ENCODE measurements around the gene HOMER2.
"Not testable (repeated sequence)": the region's sequence is repeated elsewhere in the genome, so short reads cannot be mapped to it uniquely, and the experiment has no call there.

The HOMER2 gene
- total RNA-seq: 1.5 to 7.7 (median 4.2) reads per million in 18 experiments

DNA sequence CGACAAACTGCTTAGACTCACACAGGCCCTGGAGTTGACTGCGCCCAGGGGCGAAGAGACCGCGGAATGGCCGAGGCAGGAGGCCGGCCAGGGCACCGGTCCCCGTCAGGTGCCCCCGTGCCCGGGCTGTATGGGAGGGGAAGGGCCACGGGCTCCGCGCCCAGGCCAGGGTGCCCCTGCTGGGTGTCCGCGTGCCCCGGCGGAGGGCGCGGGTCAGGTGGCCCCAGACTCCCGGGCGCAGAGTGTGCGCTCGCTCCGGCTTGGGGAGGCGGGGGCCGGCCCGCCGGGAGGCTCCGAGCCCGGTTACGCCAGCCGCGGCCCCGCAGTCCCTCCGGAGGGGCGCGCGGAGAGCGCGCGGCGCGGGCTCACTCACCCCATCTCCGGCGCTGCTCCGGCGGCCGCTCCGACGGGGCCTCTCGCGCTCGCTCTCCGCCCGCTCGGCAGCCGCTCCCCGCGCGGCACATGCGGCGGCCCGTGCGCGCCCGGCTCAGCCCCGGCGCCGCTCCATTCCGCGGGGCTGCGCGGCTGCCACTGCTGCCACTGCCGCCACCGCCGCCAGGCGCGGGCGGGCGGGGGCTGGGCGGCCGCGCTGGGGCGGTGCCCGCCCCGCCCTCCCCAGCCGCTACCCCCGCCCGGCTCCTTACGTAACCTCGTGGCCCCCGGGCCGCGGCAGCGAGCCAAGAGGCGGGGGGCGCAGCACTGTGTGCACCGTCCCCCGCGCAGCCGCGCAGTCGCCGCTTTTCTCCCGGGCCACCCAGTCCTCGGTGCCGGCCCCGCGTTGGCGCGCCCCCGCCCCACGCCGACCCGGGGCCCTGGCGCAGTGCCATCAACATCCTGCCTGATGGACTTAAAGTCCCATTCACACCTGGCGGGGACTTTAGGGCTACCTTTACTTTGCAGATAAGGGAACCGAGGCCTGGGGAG, at the start of gene HOMER2:
Gene HOMER2 (minus strand): TSS at position 563 of the 924 bp plus-strand sequence. CDS start 185 bp downstream, at position 378.
- DNase-seq: no peak

DNA sequence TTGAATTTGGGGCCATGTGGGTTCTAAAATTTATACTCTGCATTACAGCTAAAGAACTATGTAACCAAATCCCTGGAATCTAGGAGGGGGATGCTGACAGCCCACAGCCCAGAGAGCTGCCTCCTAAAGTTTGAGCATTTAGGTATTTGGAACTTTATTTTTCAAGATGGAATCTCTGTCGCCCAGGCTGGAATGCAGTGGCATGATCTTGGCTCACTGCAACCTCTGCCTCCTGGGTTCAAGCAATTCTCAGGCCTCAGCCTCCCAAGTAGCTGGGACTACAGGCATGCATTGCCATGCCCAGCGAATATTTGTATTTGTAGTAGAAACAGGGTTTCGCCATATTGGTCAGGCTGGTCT, 48.1 kb upstream of the HOMER2 start:
- not testable (repeated sequence) for DNase-seq

DNA sequence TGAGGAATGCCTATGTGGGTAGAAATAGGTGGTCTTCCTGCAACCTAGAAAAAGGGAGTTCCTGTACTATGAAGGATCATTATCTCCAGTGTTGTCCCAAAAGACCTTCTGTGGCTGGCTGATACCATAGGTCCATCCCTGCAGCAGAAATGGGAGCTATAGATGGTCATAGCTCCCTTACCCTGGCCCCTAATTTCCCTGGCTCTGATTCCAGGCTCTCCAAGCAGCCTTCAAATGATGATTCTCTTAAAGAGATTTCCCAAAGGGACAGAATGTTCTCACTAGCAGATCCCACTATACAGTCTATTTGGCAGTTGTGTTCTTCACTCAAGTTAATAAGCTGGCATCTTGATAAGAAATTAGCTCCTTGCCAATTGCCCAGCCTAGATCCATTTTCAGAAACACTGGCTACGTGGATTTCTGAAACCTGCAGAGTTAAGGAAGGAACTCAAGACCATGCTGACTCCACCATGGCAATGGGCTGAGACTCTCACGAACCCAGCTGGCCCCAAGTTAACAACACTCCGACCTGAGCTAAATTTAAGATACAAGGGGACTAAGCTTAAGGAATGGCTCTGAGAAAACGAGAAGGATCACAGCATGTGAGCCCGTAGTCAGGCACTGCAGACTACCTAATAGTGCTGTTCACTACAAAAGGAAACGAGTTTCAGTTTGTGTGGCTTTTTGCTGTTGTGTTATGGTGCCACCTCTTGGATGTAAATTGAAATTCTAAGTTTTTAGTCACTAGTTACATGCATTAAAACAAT, 47.6 kb upstream of the HOMER2 start:
- DNase-seq: peak; percentile 70 to 77

DNA sequence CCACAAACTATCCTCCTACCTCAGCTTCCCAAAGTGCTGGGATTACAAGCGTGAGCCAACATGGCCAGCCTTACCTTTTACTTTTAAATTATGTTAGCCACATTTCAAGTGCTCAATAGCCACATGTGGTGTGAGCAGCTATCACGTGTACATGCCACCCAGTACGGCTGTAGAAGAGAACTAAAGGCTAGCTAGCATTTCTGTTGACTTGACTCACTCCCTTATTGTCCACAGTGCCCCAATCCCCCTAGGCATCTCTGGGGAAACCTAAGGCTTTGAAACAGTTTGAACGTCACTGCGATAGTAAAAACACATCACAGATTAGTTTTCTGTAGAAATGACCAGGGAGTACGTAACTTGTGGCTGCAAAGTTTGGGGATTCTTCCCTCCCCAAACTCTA, 46.9 kb upstream of the HOMER2 start:
- DNase-seq: no peak

DNA sequence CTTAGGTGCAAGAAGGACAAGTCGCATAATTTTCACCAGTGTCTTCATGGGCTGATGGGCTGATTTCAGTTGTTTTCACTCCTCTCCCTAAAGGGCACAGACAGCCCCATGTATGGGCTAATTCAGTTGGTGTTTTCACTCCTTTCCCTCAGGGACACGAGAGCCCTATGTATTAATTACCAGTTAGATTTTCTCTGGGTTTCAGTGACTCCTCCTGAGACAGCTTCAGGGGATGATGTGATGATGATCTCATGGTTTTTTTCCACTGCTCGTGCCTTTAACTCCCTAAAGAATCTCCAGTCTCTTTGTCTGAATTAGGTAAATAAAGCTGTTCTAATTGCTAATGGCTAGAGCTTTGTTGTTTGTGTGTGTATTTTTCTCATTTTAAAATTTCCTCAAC, 43.4 kb upstream of the HOMER2 start:
- no peak for DNase-seq

DNA sequence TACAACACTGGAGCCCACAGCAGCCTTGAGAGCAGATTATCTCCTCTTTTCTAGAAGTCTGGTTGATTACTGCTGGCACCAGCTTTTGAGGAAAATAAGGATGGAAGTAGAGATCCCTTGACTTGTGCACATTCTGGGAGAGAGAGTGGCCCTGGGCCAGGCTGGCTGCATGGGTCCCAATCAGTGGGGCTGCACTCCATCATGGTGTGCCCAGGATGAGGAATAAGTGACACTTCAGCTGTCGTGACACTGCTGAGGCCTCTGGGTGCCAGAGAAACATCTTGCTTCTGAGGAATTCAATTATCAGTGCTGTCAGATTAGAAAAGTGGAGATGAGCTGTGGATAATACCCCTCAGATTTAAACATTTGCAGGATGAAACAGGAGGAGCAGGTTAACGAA, 42.6 kb upstream of the HOMER2 start:
- DNase-seq: no peak

DNA sequence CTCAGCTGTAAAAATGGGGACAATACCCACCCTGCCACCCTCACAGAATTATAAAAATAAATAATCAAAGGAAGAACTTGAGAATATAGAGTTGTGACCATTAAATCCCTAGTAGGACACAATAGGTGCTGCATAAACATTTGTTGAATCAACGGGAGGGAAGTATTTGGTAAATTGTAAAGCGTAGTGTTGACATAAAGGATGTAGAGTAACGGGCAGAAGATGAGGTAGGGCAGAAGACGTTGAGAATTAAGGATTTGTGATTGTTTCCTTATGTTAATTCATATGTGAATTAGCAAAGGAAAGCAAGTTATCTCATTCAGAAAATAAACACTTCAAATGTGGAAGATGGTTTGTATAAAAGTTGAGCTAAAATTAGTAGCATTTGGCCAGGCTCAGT, 40.6 kb upstream of the HOMER2 start:
- no peak for DNase-seq

DNA sequence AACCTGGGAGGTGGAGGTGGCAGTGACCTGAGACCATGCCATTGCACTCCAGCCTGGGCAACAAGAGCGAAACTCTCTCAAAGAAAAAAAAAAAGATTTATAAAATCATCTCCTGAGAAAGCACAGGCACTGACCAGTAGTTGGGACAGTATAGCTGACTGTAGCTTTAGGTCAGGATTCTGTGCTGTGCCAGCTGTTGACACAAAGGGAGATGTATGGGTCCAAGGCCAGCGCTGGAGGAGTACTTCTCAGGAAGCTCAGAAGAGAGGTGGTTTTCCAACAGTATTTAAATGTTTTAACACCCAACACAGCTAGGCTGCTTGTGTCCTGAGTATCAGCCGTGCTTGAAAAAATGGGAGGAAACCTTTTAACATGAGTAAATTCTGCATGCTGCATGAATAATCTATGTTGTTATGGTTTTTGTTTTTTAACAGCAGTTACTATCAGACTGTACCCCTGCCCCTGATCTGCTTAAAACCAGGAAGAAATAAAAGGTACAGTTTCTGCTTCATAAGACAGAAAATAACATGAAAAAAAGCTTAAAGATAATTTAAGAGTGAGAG, 40.0 kb upstream of the HOMER2 start:
- no peak for DNase-seq

DNA sequence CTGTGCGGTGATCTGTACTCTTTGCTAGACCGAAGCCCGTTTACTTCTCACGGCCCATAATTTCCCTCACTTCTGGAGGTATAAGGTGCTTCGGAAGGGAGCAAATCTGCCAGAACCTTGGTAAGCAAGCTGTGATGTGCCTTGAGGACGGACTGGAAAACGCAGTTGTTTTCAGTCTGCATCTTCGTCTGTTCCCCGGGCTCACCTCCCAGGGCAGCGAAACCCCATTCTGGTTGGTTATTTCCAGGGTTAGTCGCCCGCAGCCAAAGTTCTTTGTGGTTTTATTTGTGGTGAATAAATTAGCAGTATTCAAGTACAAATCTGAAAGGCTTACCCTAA, 33.9 kb upstream of the HOMER2 start:
- peak; percentile 5 to 23 for DNase-seq

DNA sequence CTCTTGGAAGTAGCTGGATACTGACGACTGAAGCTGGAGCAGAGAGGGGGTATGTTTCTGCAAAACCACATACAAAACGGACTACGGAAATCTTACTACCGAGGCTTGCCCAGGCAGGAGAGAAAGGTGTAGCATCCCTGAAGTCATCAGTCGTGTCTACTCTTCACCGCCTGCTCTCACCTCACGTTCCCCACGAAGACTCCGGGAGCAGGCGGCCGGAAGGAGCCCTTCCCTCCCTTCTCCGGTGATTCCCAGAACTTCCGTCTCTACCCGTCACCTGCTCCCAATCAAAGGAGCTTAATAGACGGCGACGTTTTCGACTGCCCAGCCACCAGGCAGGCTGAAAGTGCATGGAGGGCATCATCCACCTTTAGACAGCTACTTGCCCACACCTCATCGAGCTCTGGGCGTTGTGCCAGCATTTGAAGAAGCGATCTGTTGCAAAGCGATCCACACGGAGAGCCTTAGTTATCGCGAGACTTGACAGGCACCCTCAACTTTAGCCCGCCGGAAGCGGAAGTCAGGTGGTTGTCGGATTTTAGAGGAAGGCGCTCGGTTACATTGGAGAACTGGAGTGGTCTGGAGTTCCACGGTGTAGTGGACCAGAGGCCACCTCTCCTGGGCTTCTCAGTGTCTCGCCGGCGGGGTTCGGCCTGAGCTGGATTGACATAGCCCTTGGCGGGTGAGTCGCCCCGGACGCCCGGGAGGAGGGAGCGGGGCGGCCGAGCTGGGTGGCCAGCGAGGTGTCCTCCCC, 33.3 kb upstream of the HOMER2 start, which contains the start of gene RAMAC:
Gene RAMAC (plus strand): TSS at position 523 of the 754 bp plus-strand sequence. CDS start 2,809 bp downstream, outside the sequence.
- DNase-seq: peak; percentile 96 to 97

DNA sequence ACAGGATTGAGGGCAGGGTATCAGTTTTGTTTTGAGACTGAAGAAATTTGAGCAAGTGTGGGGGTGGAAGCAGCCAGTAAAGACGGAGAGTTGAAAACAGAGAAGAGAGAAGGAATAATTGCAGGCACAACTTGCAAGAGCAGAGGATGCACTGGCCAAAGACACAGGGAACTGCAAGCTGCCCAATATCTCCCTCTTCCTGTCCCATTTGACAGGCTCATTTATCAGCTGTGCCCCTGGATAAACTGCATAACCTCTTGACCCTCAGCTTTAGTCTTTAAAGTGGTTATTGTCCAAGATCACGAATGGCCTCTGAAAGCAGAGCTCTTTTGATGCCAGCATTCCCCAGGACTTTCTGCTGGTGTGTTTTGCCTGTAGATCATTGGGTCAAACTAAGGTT, 28.5 kb upstream of the HOMER2 start:
- DNase-seq: no peak

DNA sequence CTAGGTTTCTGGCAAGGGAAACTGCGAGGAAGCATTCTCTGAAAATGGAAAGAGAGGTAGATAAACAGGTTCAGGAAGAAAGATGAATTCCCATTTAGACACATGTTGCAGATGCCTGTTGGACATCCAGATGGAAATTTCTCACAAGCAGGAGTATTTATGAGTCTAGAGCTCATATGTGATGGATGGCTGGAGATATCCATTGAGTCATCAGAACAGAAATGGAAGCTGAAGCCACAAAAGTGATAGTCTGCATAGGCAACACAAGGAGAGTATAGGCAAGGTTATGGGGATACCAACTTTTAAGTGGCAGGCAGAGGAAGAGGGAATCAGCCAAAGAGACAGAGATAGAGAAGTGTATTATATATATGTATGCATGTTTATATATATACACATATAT, 27.2 kb upstream of the HOMER2 start:
- DNase-seq: no peak

DNA sequence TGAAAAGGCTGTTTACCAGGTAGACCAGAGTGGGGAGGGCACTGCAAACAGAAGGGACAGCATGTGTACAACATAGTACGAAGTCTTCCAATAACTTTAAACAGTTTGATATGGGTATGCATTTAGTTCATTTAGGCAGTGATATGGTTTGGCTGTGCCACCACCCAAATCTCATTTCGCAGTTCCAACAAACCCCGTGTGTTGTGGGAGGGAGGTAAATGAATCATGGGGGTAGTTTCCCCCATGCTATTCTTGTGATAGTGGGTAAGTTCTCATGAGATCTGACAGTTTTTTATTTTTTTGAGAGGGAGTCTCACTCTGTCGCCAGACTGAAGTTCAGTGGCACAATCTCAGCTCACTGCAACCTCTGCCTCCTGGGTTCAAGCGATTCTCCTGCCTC, 25.9 kb upstream of the HOMER2 start:
- DNase-seq: no peak

DNA sequence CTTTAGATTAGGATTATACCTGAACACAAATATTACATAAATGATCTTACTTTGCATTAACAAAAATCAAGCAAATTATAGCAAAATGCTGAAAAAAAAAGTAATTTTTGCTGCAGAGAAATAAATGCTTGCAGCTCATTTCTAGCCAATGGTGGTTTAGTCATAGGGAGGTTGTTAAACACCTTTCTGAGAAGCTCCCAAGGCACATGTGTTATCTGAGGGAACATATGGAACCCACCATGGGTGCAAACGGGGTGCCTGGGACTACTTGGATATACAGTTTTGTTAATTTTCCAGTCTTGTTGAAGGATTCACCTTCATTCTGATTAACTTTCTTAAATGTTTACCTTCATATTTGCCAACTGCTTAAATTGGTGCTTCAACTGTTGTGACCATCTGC, 24.6 kb upstream of the HOMER2 start:
- DNase-seq: no peak

DNA sequence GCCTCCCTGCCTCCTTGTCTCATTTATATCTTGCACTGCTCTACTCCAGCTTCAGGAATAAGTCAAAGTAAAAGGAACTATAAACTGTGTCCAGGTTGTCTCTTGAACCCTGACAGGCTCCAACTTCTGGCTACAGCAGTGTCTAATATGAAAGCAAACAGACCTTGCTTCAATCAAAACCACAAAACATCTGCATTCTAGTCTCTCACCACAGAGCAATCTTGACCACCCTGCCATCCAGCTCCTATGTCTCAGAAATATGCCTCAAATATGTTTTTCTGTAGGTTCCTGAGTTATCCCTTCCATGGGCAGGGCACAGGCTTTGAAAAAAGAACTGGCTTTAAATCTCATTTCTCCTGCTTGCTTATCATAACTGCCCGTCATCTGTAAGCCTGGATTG, 20.5 kb upstream of the HOMER2 start:
- DNase-seq: no peak

DNA sequence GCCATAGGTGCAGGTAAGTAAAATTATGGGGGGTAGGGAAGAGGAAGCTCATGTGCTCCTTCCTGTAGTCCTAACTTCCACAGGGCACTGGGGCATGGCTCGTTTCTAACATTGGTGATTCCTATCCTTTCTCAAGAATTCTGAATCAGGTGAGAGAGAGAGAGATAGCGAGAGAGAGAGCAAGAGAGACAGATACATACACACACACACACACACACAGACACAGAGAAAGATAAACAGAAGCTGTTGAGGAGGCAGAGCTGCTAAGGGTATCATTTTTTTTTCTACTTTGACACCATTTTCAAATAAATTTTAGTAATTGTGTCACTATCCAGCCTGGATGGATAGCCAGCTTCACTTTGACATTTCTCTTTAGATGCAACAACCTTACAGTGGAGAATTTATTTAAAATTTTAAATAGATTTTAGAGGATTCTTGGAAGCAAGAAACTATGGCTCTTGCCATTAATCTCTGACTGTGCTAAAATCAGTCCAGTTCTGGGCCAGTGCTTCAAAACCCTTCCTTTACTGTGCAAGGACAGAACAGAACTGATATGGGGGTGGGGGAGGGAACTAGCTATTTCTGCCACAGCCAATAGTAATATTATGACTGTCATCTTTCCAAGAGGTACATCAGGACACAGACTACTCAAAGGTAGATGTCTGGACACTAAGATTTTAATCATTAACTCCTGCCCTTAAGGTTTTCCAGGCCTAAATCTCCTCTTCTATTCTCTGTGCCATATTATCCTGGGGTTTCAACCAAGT, 18.9 kb upstream of the HOMER2 start:
- no peak for DNase-seq

DNA sequence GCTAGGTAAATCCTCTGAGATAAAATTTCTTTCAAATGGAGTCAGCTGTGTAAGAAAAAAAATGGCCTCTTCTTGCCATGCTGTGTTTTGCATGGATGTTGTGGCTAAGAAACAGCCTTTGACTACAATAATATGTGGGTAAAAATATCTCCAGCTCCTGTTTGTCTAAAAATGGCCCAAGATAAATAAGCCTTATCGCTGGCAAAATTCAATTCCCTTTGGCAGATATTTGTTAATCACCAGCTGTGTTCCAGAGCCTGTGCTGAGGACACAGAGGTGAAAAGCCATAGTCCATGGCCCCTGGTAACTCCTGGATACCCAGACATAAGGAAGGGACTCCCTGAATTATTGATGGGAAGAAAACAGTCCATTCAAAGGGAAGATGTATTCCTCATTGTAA, 18.2 kb upstream of the HOMER2 start:
- no peak for DNase-seq

DNA sequence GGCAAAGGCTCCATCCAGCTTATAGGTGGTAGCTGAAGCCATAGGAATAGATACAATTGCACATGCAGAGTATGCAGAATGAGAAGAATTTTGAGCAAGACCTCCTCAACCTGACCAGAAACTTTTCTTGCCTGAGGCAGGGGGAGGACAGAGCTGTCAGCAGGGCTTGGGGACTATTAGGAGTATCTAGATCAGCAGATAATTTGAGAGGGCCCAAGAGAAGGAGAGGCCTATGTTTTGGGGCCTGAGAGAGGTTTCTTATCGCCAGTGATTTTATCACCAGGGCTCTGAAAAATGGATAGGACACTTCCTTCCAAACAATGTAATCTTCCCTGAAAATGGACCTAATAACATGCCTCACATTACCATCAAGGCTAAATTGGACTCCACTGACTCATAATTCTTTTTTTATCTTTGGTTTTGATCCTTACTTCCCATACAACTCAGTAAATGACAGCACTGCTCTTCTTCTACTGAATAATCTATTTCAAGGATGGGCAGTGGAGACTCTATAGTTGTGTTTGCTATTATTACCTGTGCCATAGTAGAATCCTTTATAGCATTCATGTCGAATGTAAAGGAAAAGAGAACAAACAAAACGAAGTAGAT, 17.7 kb upstream of the HOMER2 start:
- DNase-seq: no peak

DNA sequence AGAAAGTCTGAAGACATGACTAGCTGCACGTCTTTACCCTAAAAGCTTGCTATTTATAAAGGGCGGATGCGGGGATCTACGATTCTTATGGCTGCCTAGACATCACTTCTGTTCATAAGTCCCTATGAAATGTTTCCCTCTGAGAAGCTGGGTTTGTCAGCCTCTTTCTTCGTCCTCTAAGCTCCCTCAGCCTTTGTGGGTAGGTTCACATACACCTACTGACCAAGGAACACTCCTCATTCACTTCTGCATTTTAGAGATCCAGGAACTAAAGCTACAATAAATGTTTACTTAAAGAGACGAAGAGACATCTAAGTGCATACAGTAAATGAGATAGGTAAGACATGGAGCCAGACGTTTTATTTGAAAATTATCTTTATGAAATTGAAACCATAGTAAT, 16.8 kb upstream of the HOMER2 start:
- peak in 1 of 2 donors; percentile 20 for DNase-seq

DNA sequence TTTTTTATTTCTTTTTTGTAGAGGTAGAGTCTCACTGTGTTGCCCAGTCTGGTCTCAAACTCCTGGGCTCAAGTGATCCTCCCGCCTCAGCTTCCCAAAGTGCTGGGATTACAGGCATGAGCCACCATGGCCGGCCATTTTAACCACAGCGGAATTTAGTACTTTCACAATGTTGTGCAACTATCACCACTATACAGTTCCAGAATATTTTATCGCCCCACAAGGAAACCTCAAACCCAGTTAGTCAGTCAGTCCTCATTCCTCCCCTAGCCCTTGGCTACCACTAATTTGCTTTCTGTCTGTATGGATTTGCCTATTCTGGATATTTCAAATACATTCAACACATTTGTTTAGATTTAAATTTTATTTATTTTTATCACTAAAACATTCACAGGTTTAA, 15.5 kb upstream of the HOMER2 start:
- DNase-seq: peak; percentile 27 to 49

DNA sequence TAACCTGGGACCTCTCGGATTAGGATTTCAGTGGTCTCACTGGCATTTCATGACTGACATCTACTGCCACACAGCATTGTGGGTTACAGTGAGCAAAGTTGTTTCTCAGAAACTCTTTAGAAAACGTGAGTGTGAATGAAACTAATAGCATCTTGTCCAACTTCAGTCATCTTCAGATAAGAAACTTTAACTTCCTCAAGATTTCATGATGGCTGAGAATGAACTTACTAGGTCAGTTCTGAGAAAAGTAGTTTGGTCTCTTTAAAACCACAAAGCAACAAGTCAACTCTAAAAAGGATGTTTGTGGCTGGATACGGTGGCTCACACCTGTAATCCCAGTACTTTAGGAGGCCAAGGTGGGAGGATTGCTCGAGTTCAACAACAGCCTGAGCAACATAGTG, 14.2 kb upstream of the HOMER2 start:
- DNase-seq: no peak

DNA sequence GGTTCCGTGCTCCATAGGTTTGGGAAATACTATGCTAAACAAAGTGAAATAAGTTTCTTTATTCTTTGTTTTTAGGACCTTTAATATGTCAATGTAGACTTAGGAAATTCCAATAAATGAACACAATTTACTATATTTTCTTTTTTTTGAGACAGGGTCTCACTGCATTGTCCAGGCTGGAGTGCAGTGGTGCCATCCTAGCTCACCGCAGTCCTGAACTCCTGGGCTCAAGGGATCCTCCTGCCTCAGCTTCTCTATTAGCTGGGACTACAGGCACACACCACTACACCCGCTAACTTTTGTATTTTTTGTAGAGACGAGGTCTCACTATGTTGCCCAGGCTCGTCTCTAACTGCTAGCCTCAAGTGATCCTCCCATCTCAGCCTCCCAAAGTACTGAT, 12.4 kb upstream of the HOMER2 start:
- DNase-seq: no peak

Measured in inflammatory macrophage (primary cell).